ENCODE results near the gene YWHAQ.

DNA sequence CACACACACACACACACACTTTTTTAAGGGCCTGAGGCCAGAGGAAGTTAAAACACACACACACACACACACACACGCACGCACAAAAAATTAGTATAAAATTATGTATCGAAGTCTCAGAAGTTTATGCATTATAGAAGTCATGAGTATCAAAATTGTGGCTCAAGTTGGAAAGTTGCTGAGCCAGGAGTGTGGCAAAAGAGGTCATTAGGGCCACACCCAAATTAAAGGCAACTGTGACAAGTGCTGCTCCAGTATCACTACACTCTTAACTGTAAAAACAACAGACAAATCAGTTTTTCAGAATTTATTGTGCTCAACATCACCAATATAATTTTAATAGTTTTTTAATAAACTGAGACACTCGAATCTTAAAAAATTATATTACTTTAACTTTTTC is 36.9 kb downstream of the YWHAQ start:
- TF ChIP-seq SRF (CRISPR knock-in tag; IDR thresholded peaks at IDR 0.05) (no peak), CHD2 (IDR thresholded peaks at IDR 0.05; ENCODE audit: low read depth, low read length) (no peak), PHF8 (IDR thresholded peaks at IDR 0.05; ENCODE audit: borderline replicate concordance, low read length) (no peak)
- TF ChIP-seq, protein P1, sequence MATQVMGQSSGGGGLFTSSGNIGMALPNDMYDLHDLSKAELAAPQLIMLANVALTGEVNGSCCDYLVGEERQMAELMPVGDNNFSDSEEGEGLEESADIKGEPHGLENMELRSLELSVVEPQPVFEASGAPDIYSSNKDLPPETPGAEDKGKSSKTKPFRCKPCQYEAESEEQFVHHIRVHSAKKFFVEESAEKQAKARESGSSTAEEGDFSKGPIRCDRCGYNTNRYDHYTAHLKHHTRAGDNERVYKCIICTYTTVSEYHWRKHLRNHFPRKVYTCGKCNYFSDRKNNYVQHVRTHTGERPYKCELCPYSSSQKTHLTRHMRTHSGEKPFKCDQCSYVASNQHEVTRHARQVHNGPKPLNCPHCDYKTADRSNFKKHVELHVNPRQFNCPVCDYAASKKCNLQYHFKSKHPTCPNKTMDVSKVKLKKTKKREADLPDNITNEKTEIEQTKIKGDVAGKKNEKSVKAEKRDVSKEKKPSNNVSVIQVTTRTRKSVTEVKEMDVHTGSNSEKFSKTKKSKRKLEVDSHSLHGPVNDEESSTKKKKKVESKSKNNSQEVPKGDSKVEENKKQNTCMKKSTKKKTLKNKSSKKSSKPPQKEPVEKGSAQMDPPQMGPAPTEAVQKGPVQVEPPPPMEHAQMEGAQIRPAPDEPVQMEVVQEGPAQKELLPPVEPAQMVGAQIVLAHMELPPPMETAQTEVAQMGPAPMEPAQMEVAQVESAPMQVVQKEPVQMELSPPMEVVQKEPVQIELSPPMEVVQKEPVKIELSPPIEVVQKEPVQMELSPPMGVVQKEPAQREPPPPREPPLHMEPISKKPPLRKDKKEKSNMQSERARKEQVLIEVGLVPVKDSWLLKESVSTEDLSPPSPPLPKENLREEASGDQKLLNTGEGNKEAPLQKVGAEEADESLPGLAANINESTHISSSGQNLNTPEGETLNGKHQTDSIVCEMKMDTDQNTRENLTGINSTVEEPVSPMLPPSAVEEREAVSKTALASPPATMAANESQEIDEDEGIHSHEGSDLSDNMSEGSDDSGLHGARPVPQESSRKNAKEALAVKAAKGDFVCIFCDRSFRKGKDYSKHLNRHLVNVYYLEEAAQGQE (IDR thresholded peaks at IDR 0.05; ENCODE audit: borderline replicate concordance) = no peak
- TF ChIP-seq, protein P1 (CRISPR knock-in tag; IDR thresholded peaks at IDR 0.05; ENCODE audit: low read depth) = no peak

All from K562 (cell line).